Hepatic stellate cell (primary cell): ENCODE results near the gene CRABP2.

Experiments
- DNase-seq: peaks from one replicate; pipeline ENCODE4 v3.0.0; 2011; ENCODE audit warnings: low spot score

Gene CRABP2

DNA sequence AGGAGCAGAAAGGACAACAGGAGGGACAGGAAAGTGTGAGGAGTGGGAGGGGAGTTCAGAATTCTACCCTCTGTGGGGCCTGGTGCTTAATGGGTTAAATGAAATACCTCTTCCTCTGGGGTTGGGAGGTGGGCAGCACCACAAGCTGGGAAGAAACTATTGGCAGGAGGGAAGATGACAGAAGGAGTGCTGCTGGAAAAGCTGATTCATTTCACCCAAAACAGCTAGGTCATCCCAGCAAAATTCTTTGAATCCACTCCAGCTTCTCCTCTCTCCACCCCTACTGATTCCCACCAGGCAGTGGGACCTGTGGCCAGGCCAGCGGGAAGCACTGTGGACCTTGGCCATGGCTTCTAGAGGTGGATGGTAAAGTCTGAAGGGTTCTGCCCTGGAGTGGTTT lies 50.7 kb downstream of the CRABP2 start:
- no peak for DNase-seq

GRCh38 chr1:156652992-156653355 lies 52.4 kb downstream of the CRABP2 start:
- DNase-seq, result no peak

GRCh38 chr1:156652131-156652991 lies 53.0 kb downstream of the CRABP2 start:
- no peak for DNase-seq
